A673 (cell line): ENCODE data around the gene ARHGAP21. TPM values are rescaled to one million over a fixed set of nuclear protein-coding genes. Genes with fewer than 3 reads are reported as not detected.
A peak's percentile ranks its signal among the peaks of the same experiment; 100 is the strongest.

Experiments used
- BruUV-seq: library from RNA; stranded (reverse); fragments of 400-500 nt; replicated peaks from 2 replicates; lab custom pipeline; 2021; lab: Mats Ljungman, UMichigan
- CTCF ChIA-PET: fragments of 300-600 bp; sonication (Branson Sonifier 250); formaldehyde crosslinking; loops from one replicate; lab custom pipeline; 2022; ENCODE audit warnings: antibody characterized with exemption; lab: Charles Lee
- POLR2A ChIA-PET: fragments of 300-600 bp; sonication (Branson Sonifier 250); formaldehyde crosslinking; loops from one replicate; lab custom pipeline; 2022; ENCODE audit warnings: antibody characterized with exemption; ENCODE audit not compliant: low non-redundant PET; lab: Charles Lee
- DNase-seq: peaks from one replicate; pipeline ENCODE4 v3.0.0-alpha.2; 2015; ENCODE audit warnings: low spot score
- H3K27ac ChIP-seq: fragments of 200-600 bp; sonication (generic); 2 replicates; pipeline ENCODE4 v1.5.1; 2016; ENCODE audit warnings: mixed run types, low read depth, mild to moderate bottlenecking, mixed read lengths, antibody characterized with exemption, low read length; ENCODE audit not compliant: poor library complexity, severe bottlenecking
- H3K27me3 ChIP-seq: fragments of 200-600 bp; sonication (generic); replicated peaks from 2 replicates; pipeline ENCODE4 v1.6.1; 2017; ENCODE audit warnings: mixed run types, low read depth, mild to moderate bottlenecking, mixed read lengths, antibody characterized with exemption, low read length; ENCODE audit not compliant: insufficient read depth, poor library complexity
- H3K36me3 ChIP-seq: fragments of 200-600 bp; sonication (generic); 2 replicates; pipeline ENCODE4 v1.6.1; 2016; ENCODE audit warnings: mixed run types, mild to moderate bottlenecking, mixed read lengths, antibody characterized with exemption, low read length; ENCODE audit not compliant: insufficient read depth, poor library complexity, severe bottlenecking
- H3K4me1 ChIP-seq: fragments of 200-600 bp; sonication (generic); 2 replicates; pipeline ENCODE4 v1.6.1; 2017; ENCODE audit warnings: mixed run types, mild to moderate bottlenecking, mixed read lengths, antibody characterized with exemption, low read length; ENCODE audit not compliant: insufficient read depth, poor library complexity, severe bottlenecking
- H3K4me3 ChIP-seq: fragments of 200-600 bp; sonication (generic); 2 replicates; pipeline ENCODE4 v1.5.1; 2016; ENCODE audit warnings: low read depth, mixed run types, mild to moderate bottlenecking, mixed read lengths, low read length; ENCODE audit not compliant: poor library complexity, severe bottlenecking
- H3K9me3 ChIP-seq: fragments of 200-600 bp; sonication (generic); 2 replicates; pipeline ENCODE4 v1.6.1; 2016; ENCODE audit warnings: mixed run types, low read depth, mild to moderate bottlenecking, mixed read lengths, antibody characterized with exemption, low read length; ENCODE audit not compliant: poor library complexity, severe bottlenecking
- EZH2 ChIP-seq: fragments of 200-600 bp; sonication (generic); IDR thresholded peaks from 2 replicates; pipeline ENCODE4 v1.6.1; 2017; ENCODE audit warnings: borderline replicate concordance, low read depth, mild to moderate bottlenecking, mixed read lengths, antibody characterized with exemption, low read length; ENCODE audit not compliant: poor library complexity, severe bottlenecking
- intact Hi-C: fragments of 100-400 bp; cut with micrococcal nuclease; formaldehyde crosslinking; loops from one replicate; pipeline ENCODE4 v1.10.0; 2022; ENCODE audit not compliant: unreplicated experiment
- total RNA-seq: library from RNA; stranded (reverse); gene quantifications from 2 replicates; pipeline ENCODE4 v1.2.3, GENCODE V29; 2021
- TF ChIP-seq, protein P1 (sequence below): fragments of 300-800, 200-600 bp; sonication (generic); conservative IDR thresholded peaks from 2 replicates; pipeline ENCODE4 v1.5.1; 2017; ENCODE audit warnings: low read depth, mild to moderate bottlenecking, antibody characterized with exemption, low read length, moderate library complexity, mixed read lengths

ARHGAP21 gene
- total RNA-seq, 1 experiment from 2014 or later: 68.6 TPM

- peaks cover 20% of the 10 kb centered on the region for H3K4me1 ChIP-seq
- H3K4me3 ChIP-seq: no peak overlapping the region
- ChIA-PET CTCF (no interaction called here), POLR2A (no interaction called here)
- H3K27ac ChIP-seq: no peak overlapping the region
- no peaks in the 10 kb centered on the region for H3K27me3 ChIP-seq
- peaks cover 8% of the 10 kb centered on the region for H3K9me3 ChIP-seq
- no peaks in the 10 kb centered on the region for H3K36me3 ChIP-seq
- no TSS peak for BruUV-seq
- intact Hi-C loops: no loop called here
- TF ChIP-seq, protein P1, sequence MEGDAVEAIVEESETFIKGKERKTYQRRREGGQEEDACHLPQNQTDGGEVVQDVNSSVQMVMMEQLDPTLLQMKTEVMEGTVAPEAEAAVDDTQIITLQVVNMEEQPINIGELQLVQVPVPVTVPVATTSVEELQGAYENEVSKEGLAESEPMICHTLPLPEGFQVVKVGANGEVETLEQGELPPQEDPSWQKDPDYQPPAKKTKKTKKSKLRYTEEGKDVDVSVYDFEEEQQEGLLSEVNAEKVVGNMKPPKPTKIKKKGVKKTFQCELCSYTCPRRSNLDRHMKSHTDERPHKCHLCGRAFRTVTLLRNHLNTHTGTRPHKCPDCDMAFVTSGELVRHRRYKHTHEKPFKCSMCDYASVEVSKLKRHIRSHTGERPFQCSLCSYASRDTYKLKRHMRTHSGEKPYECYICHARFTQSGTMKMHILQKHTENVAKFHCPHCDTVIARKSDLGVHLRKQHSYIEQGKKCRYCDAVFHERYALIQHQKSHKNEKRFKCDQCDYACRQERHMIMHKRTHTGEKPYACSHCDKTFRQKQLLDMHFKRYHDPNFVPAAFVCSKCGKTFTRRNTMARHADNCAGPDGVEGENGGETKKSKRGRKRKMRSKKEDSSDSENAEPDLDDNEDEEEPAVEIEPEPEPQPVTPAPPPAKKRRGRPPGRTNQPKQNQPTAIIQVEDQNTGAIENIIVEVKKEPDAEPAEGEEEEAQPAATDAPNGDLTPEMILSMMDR: no peak
- no peak for TF ChIP-seq EZH2
- no peak for DNase-seq
Measured at GRCh38 chr10:24683554-24683953, 40.1 kb downstream of the ARHGAP21 start.

DNA sequence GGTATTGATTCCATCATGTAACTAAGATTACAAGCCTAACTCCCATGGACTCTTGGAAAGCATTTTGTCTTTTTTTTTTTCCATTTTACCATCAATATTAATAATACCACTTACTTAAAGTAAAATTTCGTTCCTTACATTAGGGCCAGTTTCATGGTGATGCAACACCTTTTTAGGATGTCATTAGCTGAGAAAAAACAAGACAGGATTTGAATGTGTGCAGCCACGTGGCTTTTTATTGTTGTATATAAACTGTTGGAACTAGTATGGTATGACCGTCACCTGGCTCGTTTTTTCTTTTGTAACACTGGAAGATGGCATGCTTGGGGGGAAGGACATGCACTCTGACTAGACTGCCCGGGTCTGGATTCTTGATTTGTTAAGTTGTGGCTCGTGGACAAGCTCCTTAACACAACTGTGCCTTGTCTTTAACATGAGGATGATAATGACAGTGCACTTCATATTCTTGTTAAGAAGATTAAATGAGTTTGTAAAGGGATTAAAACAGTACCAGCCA, 42.1 kb downstream of the ARHGAP21 start:
- H3K4me3 ChIP-seq: no peak overlapping the region
- H3K27me3 ChIP-seq: no peaks in the 10 kb centered on the region
- no peak for TF ChIP-seq EZH2
- TF ChIP-seq, protein P1: no peak
- no TSS peak for BruUV-seq
- no peaks in the 10 kb centered on the region for H3K36me3 ChIP-seq
- CTCF ChIA-PET: no interaction called here
- no peak for DNase-seq
- peak overlapping the region; percentile 17 for H3K27ac ChIP-seq
- POLR2A ChIA-PET: no interaction called here
- H3K4me1 ChIP-seq: peaks cover 20% of the 10 kb centered on the region
- H3K9me3 ChIP-seq: peaks cover 8% of the 10 kb centered on the region
- intact Hi-C loops: no loop called here

GRCh38 chr10:24680647-24681524, 42.8 kb downstream of the ARHGAP21 start:
- Histone ChIP-seq H3K36me3 (no peaks in the 10 kb centered on the region), H3K9me3 (peaks cover 8% of the 10 kb centered on the region), H3K4me1 (peaks cover 20% of the 10 kb centered on the region), H3K27me3 (no peaks in the 10 kb centered on the region), H3K4me3 (no peak overlapping the region), H3K27ac (peak overlapping the region; percentile 17)
- DNase-seq: no peak
- no TSS peak for BruUV-seq
- ChIA-PET CTCF (no interaction called here), POLR2A (no interaction called here)
- intact Hi-C loops: no loop called here
- TF ChIP-seq, protein P1: no peak
- TF ChIP-seq EZH2: no peak
